Kidney (tissue), 14 donors: Measurements from ENCODE around the gene SMG6. TPM values are rescaled to one million over a fixed set of nuclear protein-coding genes. Genes with fewer than 3 reads are reported as not detected.

ENCODE experiments used
- DNase-seq, 5 donors: peaks; one replicate each; pipeline ENCODE4 v3.0.0-alpha.2; 2013 to 2020
- FAIRE-seq: peaks from 2 replicates; lab custom pipeline; 2012; peaks lifted over from hg19 to GRCh38; lab: Jason Lieb, UNC
- H3K27ac ChIP-seq, 2 donors: one replicate each; pipeline ENCODE4 v1.7.0; 2013; ENCODE audit warnings: low read depth in 2 of 2, low read length in 2 of 2, inconsistent platforms in 1 of 2
- H3K27me3 ChIP-seq: one replicate; pipeline ENCODE4 v1.7.1; 2013; ENCODE audit warnings: low read length, inconsistent platforms; ENCODE audit not compliant: control insufficient read depth, insufficient read depth
- H3K36me3 ChIP-seq, 3 donors: one replicate each; pipeline versions ENCODE4 v1.7.0 to v1.7.1; 2013; ENCODE audit warnings: low read length in 3 of 3, control low read depth in 1 of 3, inconsistent platforms in 1 of 3; ENCODE audit not compliant: insufficient read depth in 3 of 3, control insufficient read depth in 2 of 3
- H3K4me1 ChIP-seq, 3 donors: one replicate each; pipeline versions ENCODE4 v1.7.0 to v1.7.1; 2013; ENCODE audit warnings: low read length in 3 of 3, inconsistent platforms in 1 of 3, low read depth in 1 of 3; ENCODE audit not compliant: control insufficient read depth in 2 of 3, insufficient read depth in 2 of 3
- H3K4me3 ChIP-seq, 3 donors: one replicate each; pipeline versions ENCODE4 v1.7.0 to v1.8.1; 2013; ENCODE audit warnings: low read length in 3 of 3, control low read depth in 1 of 3, inconsistent platforms in 1 of 3
- H3K9ac ChIP-seq, 3 donors: one replicate each; pipeline versions ENCODE4 v1.7.0 to v1.7.1; 2013; ENCODE audit warnings: low read length in 3 of 3, control low read depth in 1 of 3, inconsistent platforms in 1 of 3
- H3K9me3 ChIP-seq, 3 donors: one replicate each; pipeline versions ENCODE4 v1.7.0 to v1.7.1; 2013; ENCODE audit warnings: low read length in 3 of 3, control low read depth in 1 of 3, inconsistent platforms in 1 of 3; ENCODE audit not compliant: control insufficient read depth in 2 of 3, insufficient read depth in 1 of 3
- intact Hi-C: fragments of 100-400 bp; cut with DNase I; formaldehyde crosslinking; loops from one replicate; pipeline ENCODE4 v1.11.1; 2022
- polyA plus RNA-seq: library from polyadenylated mRNA; stranded (reverse); fragments of 350-450 nt; fragmentation: Illumina TruSeq; extraction: RNeasy Lipid Tissue Mini Kit (QIAGEN cat#74804); gene quantifications from one replicate; pipeline ENCODE4 v1.2.3, GENCODE V29; 2014; ENCODE audit warnings: low read depth, low replicate concordance; ENCODE audit not compliant: insufficient read depth
- total RNA-seq: library from RNA; stranded (reverse); fragmentation: NEBNext Ultra II Directional; extraction: Animal tissue kit (Norgen Biotek cat#: 25700); gene quantifications from one replicate; pipeline ENCODE4 v1.2.1, GENCODE V29; 2021
- TF ChIP-seq, protein P1 (sequence below): IDR thresholded peaks from 3 replicates; pipeline ENCODE4 v1.5.1; 2012; ENCODE audit warnings: mild to moderate bottlenecking, moderate library complexity, borderline replicate concordance; ENCODE audit not compliant: insufficient read depth; ENCODE audit errors: extremely low read depth
- donor health status: control.
- donor health status: control.
- donor health status: control.
- donor health status: control.
- donor health status: control.
- donor health status: DM: yes; HTN: yes; CAD: no.
- donor health status: Normal renal cell carcinoma (clear cell type).

Gene SMG6
- total and polyA plus RNA-seq, 2 donors from 2014 or later: 20.6 to 37.3 TPM

DNA sequence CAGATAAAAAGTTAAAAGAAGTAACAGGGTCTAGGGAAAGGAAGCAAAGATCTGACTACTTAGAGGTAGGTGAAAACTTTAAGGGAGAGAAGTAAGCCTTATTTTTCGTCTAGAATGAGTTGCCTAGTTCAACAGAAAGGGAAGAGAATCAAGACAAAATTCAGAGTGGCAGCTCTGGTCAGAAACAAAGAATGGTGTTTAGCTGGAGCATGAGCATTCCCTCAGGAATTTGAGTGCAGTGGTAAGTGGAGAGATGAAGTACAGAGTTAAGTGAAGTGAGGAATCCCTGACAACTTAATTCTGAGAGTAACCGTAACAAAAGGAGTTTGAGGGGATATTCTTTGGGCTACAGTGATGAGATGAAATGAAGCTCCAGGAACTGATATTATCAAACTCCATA lies 11.5 kb downstream of the SMG6 start:
- no peak for FAIRE-seq
- peaks cover 16 to 59% (median 37%) of the 10 kb centered on the region in 3 donors for H3K36me3 ChIP-seq

DNA sequence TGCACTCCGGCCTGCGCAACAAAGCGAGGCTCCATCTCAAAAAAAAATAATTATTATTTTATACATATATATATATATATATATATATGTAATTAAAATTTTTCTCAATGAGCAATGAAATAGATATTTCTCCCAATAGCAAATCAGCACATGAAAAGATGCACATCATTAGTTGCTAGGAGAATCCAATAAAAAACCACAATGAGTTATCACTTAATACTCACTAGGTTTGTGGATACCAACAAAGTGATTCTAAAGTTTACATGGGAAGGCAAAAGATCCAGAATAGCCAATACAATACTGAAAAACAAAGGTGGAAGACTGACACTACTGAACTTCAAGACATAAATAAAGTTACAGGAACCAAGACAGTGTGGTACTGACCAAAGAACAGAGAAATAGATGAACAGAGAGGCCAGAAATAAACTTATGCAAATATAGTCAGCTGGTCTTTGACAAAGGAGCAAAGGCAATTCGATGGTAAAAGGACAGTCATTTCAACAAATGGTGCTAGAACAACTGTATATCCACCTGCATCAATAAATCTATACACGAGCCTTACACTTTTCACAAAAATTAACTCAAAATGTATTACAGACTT lies 13.6 kb downstream of the SMG6 start:
- H3K4me3 ChIP-seq: no peak overlapping the region
- H3K36me3 ChIP-seq: peaks cover 7 to 43% (median 24%) of the 10 kb centered on the region in 3 donors
- TF ChIP-seq, protein P1, sequence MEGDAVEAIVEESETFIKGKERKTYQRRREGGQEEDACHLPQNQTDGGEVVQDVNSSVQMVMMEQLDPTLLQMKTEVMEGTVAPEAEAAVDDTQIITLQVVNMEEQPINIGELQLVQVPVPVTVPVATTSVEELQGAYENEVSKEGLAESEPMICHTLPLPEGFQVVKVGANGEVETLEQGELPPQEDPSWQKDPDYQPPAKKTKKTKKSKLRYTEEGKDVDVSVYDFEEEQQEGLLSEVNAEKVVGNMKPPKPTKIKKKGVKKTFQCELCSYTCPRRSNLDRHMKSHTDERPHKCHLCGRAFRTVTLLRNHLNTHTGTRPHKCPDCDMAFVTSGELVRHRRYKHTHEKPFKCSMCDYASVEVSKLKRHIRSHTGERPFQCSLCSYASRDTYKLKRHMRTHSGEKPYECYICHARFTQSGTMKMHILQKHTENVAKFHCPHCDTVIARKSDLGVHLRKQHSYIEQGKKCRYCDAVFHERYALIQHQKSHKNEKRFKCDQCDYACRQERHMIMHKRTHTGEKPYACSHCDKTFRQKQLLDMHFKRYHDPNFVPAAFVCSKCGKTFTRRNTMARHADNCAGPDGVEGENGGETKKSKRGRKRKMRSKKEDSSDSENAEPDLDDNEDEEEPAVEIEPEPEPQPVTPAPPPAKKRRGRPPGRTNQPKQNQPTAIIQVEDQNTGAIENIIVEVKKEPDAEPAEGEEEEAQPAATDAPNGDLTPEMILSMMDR: no peak
- H3K27me3 ChIP-seq: no peaks in the 10 kb centered on the region
- intact Hi-C loops: no loop called here
- no peak overlapping the region for H3K9ac ChIP-seq
- no peak for FAIRE-seq
- no peaks in the 10 kb centered on the region for H3K4me1 ChIP-seq
- no peaks in the 10 kb centered on the region for H3K9me3 ChIP-seq
- no peak overlapping the region for H3K27ac ChIP-seq
- DNase-seq: no peak

More for the DNA sequence above, 11.5 kb downstream of the SMG6 start:
- Histone ChIP-seq H3K9me3 (no peaks in the 10 kb centered on the region), H3K4me1 (no peaks in the 10 kb centered on the region), H3K9ac (no peak overlapping the region), H3K4me3 (no peak overlapping the region), H3K27me3 (no peaks in the 10 kb centered on the region), H3K27ac (no peak overlapping the region)
- DNase-seq: no peak
- TF ChIP-seq, protein P1: no peak
- intact Hi-C loops: no loop called here

DNA sequence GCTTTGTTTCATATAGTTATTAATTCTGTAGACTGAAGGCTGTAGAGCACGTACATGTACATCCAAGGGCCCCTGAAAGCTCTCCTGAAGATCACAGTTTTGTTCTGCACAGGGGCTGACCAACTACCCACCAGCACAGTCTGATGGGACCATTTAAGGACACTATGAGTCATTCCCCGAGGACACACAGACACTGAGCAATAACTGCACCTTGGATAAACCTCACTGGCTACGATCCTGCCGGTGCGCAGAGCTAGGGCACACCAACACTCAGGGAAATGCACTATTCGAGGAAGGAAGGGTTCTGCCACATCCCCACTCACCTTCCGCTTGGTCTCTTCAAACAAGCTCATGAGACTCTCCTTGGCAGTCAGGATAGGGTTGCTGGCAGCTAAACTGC lies 20.3 kb downstream of the SMG6 start:
- no peak overlapping the region for H3K9ac ChIP-seq
- no peak overlapping the region for H3K4me3 ChIP-seq
- H3K9me3 ChIP-seq: no peaks in the 10 kb centered on the region
- no peaks in the 10 kb centered on the region for H3K4me1 ChIP-seq
- TF ChIP-seq, protein P1: no peak
- intact Hi-C loops: no loop called here
- no peak overlapping the region for H3K27ac ChIP-seq
- DNase-seq (no peak), FAIRE-seq (no peak)
- H3K27me3 ChIP-seq: no peaks in the 10 kb centered on the region
- H3K36me3 ChIP-seq: peaks cover 10 to 45% (median 26%) of the 10 kb centered on the region in 3 donors
